Measurements from ENCODE around the gene MERTK.

GRCh38 chr2:111923276-111923804, 24.9 kb downstream of the MERTK start:
- TF ChIP-seq CTCF (IDR thresholded peaks at IDR 0.05) (no peak), POLR2A (IDR thresholded peaks at IDR 0.05) (no peak)
